ENCODE data around the gene TTC12. TPM values are rescaled to one million over a fixed set of nuclear protein-coding genes. Genes with fewer than 3 reads are reported as not detected.

The TTC12 gene
- total RNA-seq, 1 donor from 2014 or later = 7.8 TPM

DNA sequence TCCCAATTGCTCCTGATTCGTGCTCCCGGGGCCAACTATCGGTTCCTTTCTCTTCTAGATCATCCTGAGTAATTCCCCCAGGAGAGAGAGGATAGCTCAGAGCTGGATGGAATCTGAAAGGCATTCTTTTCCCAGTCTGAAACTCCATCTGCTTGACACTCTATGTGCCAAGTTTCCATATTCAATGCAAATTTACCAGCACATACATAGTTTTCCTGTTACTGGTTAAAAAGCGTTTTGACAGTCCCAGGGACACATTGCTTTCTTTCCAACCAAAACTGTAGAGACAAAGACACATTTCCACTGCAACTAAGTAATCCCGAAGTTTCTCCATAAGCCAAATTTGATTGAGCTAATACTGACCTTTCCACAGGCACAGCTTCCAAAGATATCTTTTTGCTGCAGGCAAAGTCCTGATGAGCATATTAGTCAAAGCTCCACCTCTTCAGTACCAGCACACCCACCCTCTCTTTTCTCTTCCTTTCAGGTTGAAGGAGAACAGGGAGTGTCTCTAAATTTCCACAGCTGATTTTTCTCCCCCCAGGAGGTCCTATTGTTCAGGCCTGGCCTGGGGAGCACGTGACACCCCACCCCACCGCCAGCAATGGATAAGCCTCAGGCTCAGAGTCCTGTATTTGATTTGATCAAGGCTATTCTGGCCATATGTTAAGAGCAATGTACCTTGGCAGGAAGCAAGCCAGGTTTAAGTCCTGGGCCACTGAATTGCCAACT, 63.5 kb downstream of the TTC12 start:
- TF ChIP-seq, protein P1, sequence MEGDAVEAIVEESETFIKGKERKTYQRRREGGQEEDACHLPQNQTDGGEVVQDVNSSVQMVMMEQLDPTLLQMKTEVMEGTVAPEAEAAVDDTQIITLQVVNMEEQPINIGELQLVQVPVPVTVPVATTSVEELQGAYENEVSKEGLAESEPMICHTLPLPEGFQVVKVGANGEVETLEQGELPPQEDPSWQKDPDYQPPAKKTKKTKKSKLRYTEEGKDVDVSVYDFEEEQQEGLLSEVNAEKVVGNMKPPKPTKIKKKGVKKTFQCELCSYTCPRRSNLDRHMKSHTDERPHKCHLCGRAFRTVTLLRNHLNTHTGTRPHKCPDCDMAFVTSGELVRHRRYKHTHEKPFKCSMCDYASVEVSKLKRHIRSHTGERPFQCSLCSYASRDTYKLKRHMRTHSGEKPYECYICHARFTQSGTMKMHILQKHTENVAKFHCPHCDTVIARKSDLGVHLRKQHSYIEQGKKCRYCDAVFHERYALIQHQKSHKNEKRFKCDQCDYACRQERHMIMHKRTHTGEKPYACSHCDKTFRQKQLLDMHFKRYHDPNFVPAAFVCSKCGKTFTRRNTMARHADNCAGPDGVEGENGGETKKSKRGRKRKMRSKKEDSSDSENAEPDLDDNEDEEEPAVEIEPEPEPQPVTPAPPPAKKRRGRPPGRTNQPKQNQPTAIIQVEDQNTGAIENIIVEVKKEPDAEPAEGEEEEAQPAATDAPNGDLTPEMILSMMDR (IDR thresholded peaks at IDR 0.05) = no peak
- Mint-ChIP-seq H3K9me3 (ENCODE audit: low read depth) (peaks cover 3% of the 10 kb centered on the region), H3K36me3 (ENCODE audit: low read depth) (no peaks in the 10 kb centered on the region)

DNA sequence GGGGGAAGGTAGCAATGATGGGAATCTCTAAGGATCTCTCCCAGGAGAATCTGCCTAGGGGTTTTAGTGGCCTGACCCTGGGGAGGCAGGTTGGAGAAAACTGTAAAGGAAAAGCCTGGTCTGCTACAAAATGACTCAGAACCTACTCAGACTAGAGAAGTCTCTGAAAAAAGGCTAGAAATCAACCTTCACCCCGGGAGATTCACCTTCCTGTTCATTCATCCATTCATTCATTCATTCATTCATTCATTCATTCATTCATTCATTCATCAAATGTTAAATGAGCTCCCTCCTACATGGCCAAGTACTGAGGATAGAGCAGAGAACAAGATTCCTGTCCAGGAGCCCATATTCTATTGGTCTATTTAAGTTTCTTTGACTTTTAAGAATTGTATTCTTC, 64.3 kb downstream of the TTC12 start:
- no peak overlapping the region for H3K27ac Mint-ChIP-seq (ENCODE audit: unreplicated experiment)
- no peaks in the 10 kb centered on the region for H3K36me3 Mint-ChIP-seq (ENCODE audit: low read depth)
- TF ChIP-seq, protein P1 (IDR thresholded peaks at IDR 0.05) = no peak
- H3K4me1 Mint-ChIP-seq (ENCODE audit: low read depth) = peaks cover 9% of the 10 kb centered on the region
- DNase-seq (ENCODE audit: low spot score) = no peak
- no peak overlapping the region for H3K4me3 Mint-ChIP-seq (ENCODE audit: unreplicated experiment)
- no peaks in the 10 kb centered on the region for H3K27me3 Mint-ChIP-seq (ENCODE audit: low read depth)
- peaks cover 3% of the 10 kb centered on the region for H3K9me3 Mint-ChIP-seq (ENCODE audit: low read depth)

More for the DNA sequence above, 63.5 kb downstream of the TTC12 start:
- DNase-seq (ENCODE audit: low spot score) = no peak
- Mint-ChIP-seq H3K4me1 (ENCODE audit: low read depth) (peaks cover 9% of the 10 kb centered on the region), H3K27me3 (ENCODE audit: low read depth) (no peaks in the 10 kb centered on the region), H3K27ac (ENCODE audit: unreplicated experiment) (no peak overlapping the region), H3K4me3 (ENCODE audit: unreplicated experiment) (no peak overlapping the region)

GRCh38 chr11:113382121-113382520, 67.7 kb downstream of the TTC12 start:
- TF ChIP-seq, protein P1 (IDR thresholded peaks at IDR 0.05) = no peak
- Mint-ChIP-seq H3K27me3 (ENCODE audit: low read depth) (peaks cover 2% of the 10 kb centered on the region), H3K4me1 (ENCODE audit: low read depth) (peaks cover 15% of the 10 kb centered on the region), H3K27ac (ENCODE audit: unreplicated experiment) (no peak overlapping the region), H3K36me3 (ENCODE audit: low read depth) (no peaks in the 10 kb centered on the region), H3K4me3 (ENCODE audit: unreplicated experiment) (no peak overlapping the region), H3K9me3 (ENCODE audit: low read depth) (peaks cover 3% of the 10 kb centered on the region)
- no peak for DNase-seq (ENCODE audit: low spot score)

DNA sequence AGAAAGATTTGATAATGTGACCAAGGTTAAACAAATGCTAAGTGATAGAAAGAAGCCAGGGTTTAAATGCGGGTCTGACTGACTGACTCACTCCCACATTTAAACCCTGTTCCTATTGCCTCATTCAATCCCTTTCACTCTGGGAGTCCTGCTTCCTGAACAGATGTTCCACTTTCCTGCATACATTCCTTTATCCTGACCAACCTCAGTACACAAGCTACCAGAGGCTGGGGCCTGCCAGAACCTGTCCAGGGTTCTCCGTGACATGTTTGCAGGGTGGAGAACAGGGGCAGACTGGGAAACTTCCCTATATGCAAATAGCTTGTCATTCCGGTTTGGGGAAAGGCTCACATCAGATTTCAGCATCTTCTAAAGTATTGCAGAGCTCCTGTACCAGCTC, 70.2 kb downstream of the TTC12 start:
- Mint-ChIP-seq H3K27me3 (ENCODE audit: low read depth) (peaks cover 3% of the 10 kb centered on the region), H3K27ac (ENCODE audit: unreplicated experiment) (no peak overlapping the region), H3K4me3 (ENCODE audit: unreplicated experiment) (no peak overlapping the region), H3K4me1 (ENCODE audit: low read depth) (peaks cover 6% of the 10 kb centered on the region), H3K9me3 (ENCODE audit: low read depth) (peaks cover 3% of the 10 kb centered on the region), H3K36me3 (ENCODE audit: low read depth) (no peaks in the 10 kb centered on the region)
- TF ChIP-seq, protein P1 (IDR thresholded peaks at IDR 0.05) = no peak
- no peak for DNase-seq (ENCODE audit: low spot score)

DNA sequence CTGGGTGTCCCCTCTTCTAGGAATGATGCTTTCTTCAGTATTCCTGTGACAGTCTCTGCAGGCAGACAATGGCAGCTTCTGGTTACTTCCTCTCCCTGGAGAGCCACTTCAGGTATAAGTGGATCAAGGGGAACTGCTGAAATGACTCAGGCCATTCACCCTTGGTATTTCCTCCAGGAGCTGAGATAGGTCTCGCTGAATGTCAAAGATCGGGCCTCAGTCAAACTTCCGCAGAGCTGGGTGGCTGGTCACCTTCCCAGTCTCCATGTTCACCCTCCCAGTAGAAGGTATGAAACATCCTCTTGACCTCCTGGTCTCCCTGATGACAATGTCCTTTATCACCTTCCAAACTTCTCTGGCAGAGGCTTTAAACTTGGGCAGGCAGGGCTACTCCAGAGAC, 71.4 kb downstream of the TTC12 start:
- Mint-ChIP-seq H3K36me3 (ENCODE audit: low read depth) (no peaks in the 10 kb centered on the region), H3K4me3 (ENCODE audit: unreplicated experiment) (no peak overlapping the region)

More for the DNA sequence above, 71.4 kb downstream of the TTC12 start:
- DNase-seq (ENCODE audit: low spot score) = no peak
- peaks cover 6% of the 10 kb centered on the region for H3K4me1 Mint-ChIP-seq (ENCODE audit: low read depth)
- H3K27ac Mint-ChIP-seq (ENCODE audit: unreplicated experiment) = no peak overlapping the region
- TF ChIP-seq, protein P1 (IDR thresholded peaks at IDR 0.05) = no peak
- no peaks in the 10 kb centered on the region for H3K9me3 Mint-ChIP-seq (ENCODE audit: low read depth)
- peaks cover 3% of the 10 kb centered on the region for H3K27me3 Mint-ChIP-seq (ENCODE audit: low read depth)

All from chondrocyte (in vitro differentiated cells).